Stimulated activated CD4-positive, alpha-beta T cell treated with anti-CD3 and anti-CD28 coated beads, Interleukin-2, amount 100 ng/mL, for 4 hours (primary cell): ENCODE results near the gene FSD1L.

Experiments
- DNase-seq: peaks from one replicate; pipeline ENCODE4 v3.0.0-alpha.2; 2020; ENCODE audit warnings: low read depth

FSD1L gene

GRCh38 chr9:105435453-105435852 is 12.4 kb upstream of the FSD1L start:
- no peak for DNase-seq

GRCh38 chr9:105436783-105437182 is 11.1 kb upstream of the FSD1L start:
- DNase-seq: no peak

GRCh38 chr9:105437704-105438103 is 10.1 kb upstream of the FSD1L start:
- DNase-seq: no peak

GRCh38 chr9:105438141-105438806 is 9.6 kb upstream of the FSD1L start:
- DNase-seq: no peak

GRCh38 chr9:105439428-105439827 is 8.4 kb upstream of the FSD1L start:
- no peak for DNase-seq

GRCh38 chr9:105441616-105442160 is 6.1 kb upstream of the FSD1L start:
- no peak for DNase-seq

- DNase-seq: no peak
These were observed 4.7 kb upstream of the FSD1L start for GRCh38 chr9:105443121-105443520.

- no peak for DNase-seq
These were observed 3.7 kb upstream of the FSD1L start for GRCh38 chr9:105444130-105444529.

- DNase-seq: no peak
These were observed 2.5 kb upstream of the FSD1L start for GRCh38 chr9:105445203-105445881.

GRCh38 chr9:105447386-105447813 is 434 bp upstream of the FSD1L start:
- DNase-seq: no peak

GRCh38 chr9:105449081-105449480 is 1.2 kb downstream of the FSD1L start:
- no peak for DNase-seq

- DNase-seq: no peak
These were observed 4.4 kb downstream of the FSD1L start for GRCh38 chr9:105452185-105452584.

GRCh38 chr9:105455836-105456475 is 8.1 kb downstream of the FSD1L start:
- no peak for DNase-seq

GRCh38 chr9:105457560-105458294 is 9.9 kb downstream of the FSD1L start:
- no peak for DNase-seq

GRCh38 chr9:105458404-105458803 is 10.6 kb downstream of the FSD1L start:
- DNase-seq: no peak

GRCh38 chr9:105459336-105459735 is 11.5 kb downstream of the FSD1L start:
- no peak for DNase-seq

GRCh38 chr9:105466898-105467455 is 19.1 kb downstream of the FSD1L start:
- DNase-seq: no peak

GRCh38 chr9:105468875-105469274 is 21.0 kb downstream of the FSD1L start:
- no peak for DNase-seq

GRCh38 chr9:105473221-105473620 is 25.4 kb downstream of the FSD1L start:
- DNase-seq: no peak

- no peak for DNase-seq
These were observed 27.5 kb downstream of the FSD1L start for GRCh38 chr9:105475302-105475701.

GRCh38 chr9:105479846-105480245 is 32.0 kb downstream of the FSD1L start:
- DNase-seq: no peak

GRCh38 chr9:105483618-105484017 is 35.8 kb downstream of the FSD1L start:
- DNase-seq: no peak
